ENCODE data around the gene EIF3K. TPM values are rescaled to one million over a fixed set of nuclear protein-coding genes. Genes with fewer than 3 reads are reported as not detected.
A peak's percentile ranks its signal among the peaks of the same experiment; 100 is the strongest.

EIF3K gene
- total RNA-seq, 2 donors from 2014 or later: 282 to 320 TPM

GRCh38 chr19:38667661-38668171 lies 48.7 kb downstream of the EIF3K start:
- ATAC-seq (no peak), DNase-seq (no peak)
- H3K27ac Mint-ChIP-seq: peak overlapping the region; percentile 90
- peaks cover 2% of the 10 kb centered on the region for H3K36me3 Mint-ChIP-seq (ENCODE audit: low read depth)
- H3K9me3 ChIP-seq (ENCODE audit: control insufficient read depth, low read length, poor library complexity, severe bottlenecking): no peaks in the 10 kb centered on the region
- peaks cover 68% of the 10 kb centered on the region for H3K4me1 Mint-ChIP-seq
- H3K27me3 Mint-ChIP-seq: no peaks in the 10 kb centered on the region
- H3K4me3 Mint-ChIP-seq: peak overlapping the region; percentile 86

GRCh38 chr19:38669552-38669951 lies 50.6 kb downstream of the EIF3K start:
- DNase-seq (peak in 1 of 3 donors; percentile 33), ATAC-seq (peak; percentile 78)
- no peaks in the 10 kb centered on the region for H3K9me3 ChIP-seq (ENCODE audit: control insufficient read depth, low read length, poor library complexity, severe bottlenecking)
- H3K4me3 Mint-ChIP-seq: peak overlapping the region; percentile 84
- H3K27ac Mint-ChIP-seq: peak overlapping the region; percentile 78
- H3K4me1 Mint-ChIP-seq: peaks cover 66% of the 10 kb centered on the region
- H3K27me3 Mint-ChIP-seq: no peaks in the 10 kb centered on the region
- peaks cover 2% of the 10 kb centered on the region for H3K36me3 Mint-ChIP-seq (ENCODE audit: low read depth)

DNA sequence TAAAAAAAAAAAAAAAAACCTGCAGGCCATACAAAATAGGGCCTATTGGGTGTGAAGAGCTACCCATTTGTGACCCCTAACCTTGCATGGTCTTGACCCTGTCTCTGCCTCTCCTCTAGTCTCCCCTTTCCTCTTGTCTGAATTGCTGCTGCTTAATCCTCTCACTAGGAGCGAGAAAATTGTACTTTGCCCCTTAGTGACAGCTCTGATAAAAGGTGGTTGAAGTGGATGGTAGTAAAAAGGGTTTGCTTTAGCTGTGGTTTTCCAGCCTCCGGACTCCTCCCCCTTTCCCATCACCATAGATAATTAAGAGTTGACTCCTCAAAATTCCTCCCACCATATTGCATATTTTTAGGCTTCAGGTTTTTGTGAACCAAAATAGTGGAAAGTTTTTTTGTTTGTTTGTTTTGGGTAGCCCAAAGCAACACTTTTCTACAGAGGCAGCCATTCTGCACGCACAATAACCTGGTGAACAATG lies 52.0 kb downstream of the EIF3K start:
- no peaks in the 10 kb centered on the region for H3K9me3 ChIP-seq (ENCODE audit: control insufficient read depth, low read length, poor library complexity, severe bottlenecking)
- Mint-ChIP-seq H3K27ac (peak overlapping the region; percentile 11), H3K4me1 (peaks cover 72% of the 10 kb centered on the region), H3K4me3 (peak overlapping the region; percentile 63), H3K27me3 (no peaks in the 10 kb centered on the region), H3K36me3 (ENCODE audit: low read depth) (peaks cover 2% of the 10 kb centered on the region)
- no peak for DNase-seq
- no peak for ATAC-seq

DNA sequence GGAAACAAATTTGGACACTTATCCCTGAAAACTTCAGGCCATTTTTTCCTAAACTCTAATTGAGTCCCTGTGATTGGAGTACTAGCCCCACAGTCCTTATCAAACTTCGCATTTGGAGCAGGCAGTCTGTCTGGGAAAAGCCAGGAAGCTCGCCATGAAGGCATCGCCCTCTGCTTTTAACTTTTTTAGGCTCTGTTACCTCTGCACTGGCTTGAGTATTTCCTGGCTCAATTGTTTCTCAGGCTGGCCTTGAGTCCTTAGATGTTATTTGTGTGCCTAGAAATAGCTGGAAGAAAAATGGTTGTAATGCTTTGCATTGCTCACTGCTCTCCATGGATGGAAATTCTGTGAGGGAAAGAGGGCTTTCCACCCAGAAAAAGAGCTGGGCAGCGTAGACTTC lies 52.7 kb downstream of the EIF3K start:
- Mint-ChIP-seq H3K27me3 (no peaks in the 10 kb centered on the region), H3K27ac (no peak overlapping the region), H3K36me3 (ENCODE audit: low read depth) (peaks cover 2% of the 10 kb centered on the region), H3K4me1 (peaks cover 69% of the 10 kb centered on the region), H3K4me3 (no peak overlapping the region)
- H3K9me3 ChIP-seq (ENCODE audit: control insufficient read depth, low read length, poor library complexity, severe bottlenecking): no peaks in the 10 kb centered on the region
- DNase-seq (no peak), ATAC-seq (no peak)

DNA sequence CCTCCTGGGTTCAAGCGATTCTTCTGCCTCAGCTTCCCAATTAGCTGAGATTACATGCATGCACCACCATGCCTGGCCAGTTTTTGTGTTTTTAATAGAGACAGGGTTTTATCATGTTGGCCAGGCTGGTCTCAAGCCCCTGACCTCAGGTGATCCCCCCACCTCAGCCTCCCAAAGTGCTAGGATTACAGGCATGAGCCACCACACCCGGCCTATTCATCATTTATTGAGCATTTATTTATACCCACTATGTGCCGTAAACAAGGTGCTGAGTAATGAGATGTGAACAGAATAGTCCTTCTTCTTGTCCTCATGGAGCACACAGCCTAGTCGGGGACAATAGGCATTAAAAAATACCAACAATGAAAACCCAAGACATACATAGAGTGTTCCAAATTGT lies 54.0 kb downstream of the EIF3K start:
- no peak overlapping the region for H3K4me3 Mint-ChIP-seq
- ATAC-seq (no peak), DNase-seq (no peak)
- no peaks in the 10 kb centered on the region for H3K9me3 ChIP-seq (ENCODE audit: control insufficient read depth, low read length, poor library complexity, severe bottlenecking)
- H3K4me1 Mint-ChIP-seq: peaks cover 64% of the 10 kb centered on the region
- H3K36me3 Mint-ChIP-seq (ENCODE audit: low read depth): peaks cover 3% of the 10 kb centered on the region
- no peaks in the 10 kb centered on the region for H3K27me3 Mint-ChIP-seq
- no peak overlapping the region for H3K27ac Mint-ChIP-seq

DNA sequence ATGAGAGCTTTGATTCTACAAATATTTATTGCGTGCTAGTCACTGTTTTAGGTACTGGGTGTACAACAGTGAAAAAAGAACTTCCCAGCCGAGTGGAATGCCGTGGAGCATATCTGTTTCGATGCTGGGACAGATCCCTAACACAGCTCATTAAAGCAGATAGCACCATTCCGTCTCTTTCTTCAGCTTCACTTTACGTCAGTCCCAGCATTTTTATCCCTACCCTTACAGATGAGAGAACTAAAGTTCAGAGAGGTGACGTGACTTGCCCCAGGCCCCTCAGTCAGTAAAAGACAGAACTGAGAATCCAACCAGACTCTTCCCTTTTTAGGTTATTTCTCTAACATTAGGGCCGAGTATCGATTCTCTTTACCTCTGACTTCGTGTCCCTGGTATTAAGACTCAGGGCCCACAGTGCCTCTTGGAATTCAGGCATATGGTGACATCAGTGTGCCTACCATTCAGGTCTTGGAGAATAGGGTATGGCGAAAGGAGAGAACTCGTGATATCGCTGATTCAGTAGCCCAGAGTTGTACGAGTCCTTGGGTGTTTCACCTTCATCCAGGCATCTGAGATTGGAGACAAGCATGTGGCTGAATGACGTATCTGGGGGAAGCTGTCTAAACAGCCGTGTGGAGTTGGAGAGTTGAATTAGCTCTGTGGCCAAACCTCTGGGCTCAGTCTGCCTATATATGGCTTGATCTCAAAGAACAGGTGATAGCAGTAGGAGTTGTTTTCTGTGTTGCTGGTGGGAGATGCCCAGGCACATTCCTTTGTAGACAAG lies 55.6 kb downstream of the EIF3K start:
- Mint-ChIP-seq H3K36me3 (ENCODE audit: low read depth) (peaks cover 3% of the 10 kb centered on the region), H3K27ac (peak overlapping the region; percentile 90), H3K4me1 (peaks cover 58% of the 10 kb centered on the region), H3K27me3 (no peaks in the 10 kb centered on the region), H3K4me3 (peak overlapping the region; percentile 60)
- DNase-seq (no peak), ATAC-seq (no peak)
- no peaks in the 10 kb centered on the region for H3K9me3 ChIP-seq (ENCODE audit: control insufficient read depth, low read length, poor library complexity, severe bottlenecking)

GRCh38 chr19:38675611-38676010 lies 56.6 kb downstream of the EIF3K start:
- ATAC-seq: peak; percentile 61
- H3K36me3 Mint-ChIP-seq (ENCODE audit: low read depth): peaks cover 3% of the 10 kb centered on the region
- H3K9me3 ChIP-seq (ENCODE audit: control insufficient read depth, low read length, poor library complexity, severe bottlenecking): no peaks in the 10 kb centered on the region
- peaks cover 59% of the 10 kb centered on the region for H3K4me1 Mint-ChIP-seq
- no peak for DNase-seq
- peak overlapping the region; percentile 90 for H3K27ac Mint-ChIP-seq
- no peak overlapping the region for H3K4me3 Mint-ChIP-seq
- no peaks in the 10 kb centered on the region for H3K27me3 Mint-ChIP-seq

DNA sequence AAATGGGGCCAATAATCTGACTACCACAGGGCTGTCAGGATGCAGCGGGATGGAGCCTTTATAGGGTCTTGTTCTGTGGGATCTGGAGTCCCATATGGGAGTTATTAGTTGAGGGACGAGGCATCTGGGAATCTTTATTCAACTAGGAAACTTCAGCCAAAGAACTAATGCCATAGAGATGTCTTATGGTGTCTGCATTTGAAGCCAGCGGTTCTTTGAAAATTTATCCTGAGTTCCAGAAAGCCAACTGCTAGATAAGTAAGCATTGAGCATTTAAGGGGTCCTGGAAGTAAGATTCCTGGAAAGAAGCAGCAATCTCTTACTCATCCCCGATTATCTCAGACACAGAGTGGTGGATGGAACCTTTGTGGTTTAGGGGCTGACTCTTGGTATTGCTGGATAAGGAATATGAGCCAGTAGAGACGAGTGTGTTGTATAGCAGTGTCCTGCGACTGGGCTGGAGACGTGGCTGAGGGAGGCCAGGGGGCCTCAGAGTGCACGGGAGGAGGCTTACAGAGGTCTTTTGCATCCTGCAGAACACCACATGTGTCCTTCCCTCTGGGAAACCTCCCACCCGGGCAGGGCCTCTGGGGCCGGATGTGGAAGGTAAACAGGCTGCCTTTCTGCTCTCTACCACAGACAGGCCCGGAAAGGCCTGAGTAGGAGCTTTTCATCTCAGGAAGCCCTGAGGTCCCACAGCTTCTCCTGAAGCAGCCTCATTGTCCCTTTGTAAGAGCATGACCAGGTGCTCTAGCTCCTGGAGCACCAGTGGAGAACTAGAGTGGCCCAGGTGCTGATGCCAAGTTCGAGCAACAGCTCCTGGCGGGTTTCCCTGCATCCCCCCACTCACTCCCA lies 57.3 kb downstream of the EIF3K start:
- H3K9me3 ChIP-seq (ENCODE audit: control insufficient read depth, low read length, poor library complexity, severe bottlenecking): no peaks in the 10 kb centered on the region
- peaks cover 3% of the 10 kb centered on the region for H3K36me3 Mint-ChIP-seq (ENCODE audit: low read depth)
- DNase-seq (no peak), ATAC-seq (no peak)
- no peaks in the 10 kb centered on the region for H3K27me3 Mint-ChIP-seq
- peaks cover 59% of the 10 kb centered on the region for H3K4me1 Mint-ChIP-seq
- H3K27ac Mint-ChIP-seq: peak overlapping the region; percentile 90
- H3K4me3 Mint-ChIP-seq: peak overlapping the region; percentile 72

- Mint-ChIP-seq H3K4me1 (peaks cover 60% of the 10 kb centered on the region), H3K4me3 (peak overlapping the region; percentile 82), H3K27ac (peak overlapping the region; percentile 90), H3K27me3 (no peaks in the 10 kb centered on the region), H3K36me3 (ENCODE audit: low read depth) (peaks cover 3% of the 10 kb centered on the region)
- no peak for DNase-seq
- ATAC-seq: no peak
- no peaks in the 10 kb centered on the region for H3K9me3 ChIP-seq (ENCODE audit: control insufficient read depth, low read length, poor library complexity, severe bottlenecking)
Measured at GRCh38 chr19:38676878-38677646, 58.1 kb downstream of the EIF3K start.

- no peaks in the 10 kb centered on the region for H3K9me3 ChIP-seq (ENCODE audit: control insufficient read depth, low read length, poor library complexity, severe bottlenecking)
- peak overlapping the region; percentile 19 for H3K4me3 Mint-ChIP-seq
- H3K4me1 Mint-ChIP-seq: peaks cover 70% of the 10 kb centered on the region
- peaks cover 3% of the 10 kb centered on the region for H3K36me3 Mint-ChIP-seq (ENCODE audit: low read depth)
- DNase-seq (no peak), ATAC-seq (no peak)
- H3K27me3 Mint-ChIP-seq: no peaks in the 10 kb centered on the region
- peak overlapping the region; percentile 90 for H3K27ac Mint-ChIP-seq
Measured at GRCh38 chr19:38678217-38678890, 59.4 kb downstream of the EIF3K start.

- Mint-ChIP-seq H3K27me3 (no peaks in the 10 kb centered on the region), H3K4me1 (peaks cover 74% of the 10 kb centered on the region), H3K36me3 (ENCODE audit: low read depth) (peaks cover 3% of the 10 kb centered on the region), H3K27ac (peak overlapping the region; percentile 90), H3K4me3 (no peak overlapping the region)
- H3K9me3 ChIP-seq (ENCODE audit: control insufficient read depth, low read length, poor library complexity, severe bottlenecking): no peaks in the 10 kb centered on the region
- ATAC-seq: no peak
- DNase-seq: no peak
Measured at GRCh38 chr19:38678891-38679494, 60.0 kb downstream of the EIF3K start.

GRCh38 chr19:38679839-38680238 lies 60.9 kb downstream of the EIF3K start:
- Mint-ChIP-seq H3K27ac (peak overlapping the region; percentile 93), H3K27me3 (no peaks in the 10 kb centered on the region), H3K4me3 (no peak overlapping the region), H3K36me3 (ENCODE audit: low read depth) (peaks cover 3% of the 10 kb centered on the region), H3K4me1 (peaks cover 73% of the 10 kb centered on the region)
- no peaks in the 10 kb centered on the region for H3K9me3 ChIP-seq (ENCODE audit: control insufficient read depth, low read length, poor library complexity, severe bottlenecking)
- no peak for ATAC-seq
- no peak for DNase-seq
